SIG-M5 (cell line): ENCODE results near the gene GLRA2.

Source experiments
- DNase-seq: peaks from one replicate; lab custom pipeline; 2025; lab: John Stamatoyannopoulos, UW

GLRA2 gene

DNA sequence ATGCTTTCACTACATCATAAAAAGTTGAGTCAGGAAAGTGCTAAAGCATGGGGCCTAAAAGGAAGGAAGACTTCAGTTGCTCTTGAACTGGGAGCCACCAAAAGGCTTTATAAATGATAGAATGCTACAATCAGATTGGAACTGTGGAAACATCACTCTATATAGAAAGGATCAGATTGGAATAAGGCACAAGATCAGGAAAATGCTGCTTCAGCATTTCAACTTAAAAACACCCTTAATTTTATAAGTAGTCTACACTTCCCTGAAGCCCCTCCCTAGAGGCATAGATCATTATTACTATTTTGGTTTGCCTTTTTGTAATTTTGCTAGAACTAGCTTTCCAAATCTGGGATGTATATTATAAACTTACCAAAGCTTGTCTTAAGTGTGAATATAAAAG is 172.8 kb downstream of the GLRA2 start:
- no peak for DNase-seq

DNA sequence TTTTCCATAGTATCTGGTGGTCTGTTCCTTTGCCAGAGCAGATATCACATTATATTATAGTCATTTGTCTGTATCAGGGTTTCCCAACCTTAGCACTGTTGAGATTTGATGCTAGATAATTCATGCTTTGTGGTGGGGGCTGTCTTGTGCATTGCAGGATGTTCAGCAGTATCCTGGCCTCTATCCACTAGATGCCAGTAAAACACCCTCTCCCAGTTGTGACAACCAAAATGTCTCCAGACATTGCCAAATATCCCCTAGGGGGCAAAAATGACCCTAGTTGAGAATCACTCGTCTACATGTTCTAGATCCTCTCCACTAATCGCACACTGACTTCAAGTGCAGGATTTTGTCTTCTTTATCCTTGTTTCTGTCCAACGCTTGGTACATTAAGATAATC is 182.8 kb downstream of the GLRA2 start:
- no peak for DNase-seq

DNA sequence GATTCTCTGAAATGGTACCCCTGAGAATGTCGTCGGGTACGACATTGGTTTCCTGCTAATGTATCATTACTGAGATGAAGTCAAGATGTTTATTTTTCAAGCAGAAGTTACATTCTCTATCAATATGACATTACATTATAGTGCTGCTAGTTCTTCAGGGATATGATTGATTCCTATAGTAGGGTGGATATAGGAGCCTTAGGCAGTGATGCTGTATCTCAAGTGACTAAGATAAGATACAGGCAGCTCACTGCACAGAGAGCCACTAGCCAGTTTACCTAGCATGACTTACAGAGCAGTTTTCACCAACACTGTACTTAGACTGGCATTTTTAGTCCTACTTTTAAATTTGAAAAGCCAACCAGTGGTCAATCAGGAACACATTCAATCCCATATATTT is 188.6 kb downstream of the GLRA2 start:
- no peak for DNase-seq

DNA sequence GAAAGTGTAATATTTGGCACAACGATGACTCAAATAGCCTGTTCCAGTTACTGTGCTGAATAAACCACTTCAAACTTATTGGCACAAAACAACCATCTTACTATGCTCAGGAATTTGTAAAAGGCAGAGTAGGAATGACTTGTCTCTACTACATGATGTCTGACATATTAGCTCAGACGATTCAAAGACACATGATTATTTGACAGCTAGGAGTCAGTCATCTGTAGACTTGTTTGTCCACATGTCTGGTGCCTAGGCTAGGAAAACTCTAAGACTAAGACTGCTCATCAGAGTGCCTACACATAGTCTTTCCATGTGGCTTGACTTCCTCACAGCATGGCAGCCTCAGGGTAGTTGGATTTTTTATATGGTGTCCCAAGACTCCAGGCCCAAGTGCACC is 189.1 kb downstream of the GLRA2 start:
- no peak for DNase-seq

DNA sequence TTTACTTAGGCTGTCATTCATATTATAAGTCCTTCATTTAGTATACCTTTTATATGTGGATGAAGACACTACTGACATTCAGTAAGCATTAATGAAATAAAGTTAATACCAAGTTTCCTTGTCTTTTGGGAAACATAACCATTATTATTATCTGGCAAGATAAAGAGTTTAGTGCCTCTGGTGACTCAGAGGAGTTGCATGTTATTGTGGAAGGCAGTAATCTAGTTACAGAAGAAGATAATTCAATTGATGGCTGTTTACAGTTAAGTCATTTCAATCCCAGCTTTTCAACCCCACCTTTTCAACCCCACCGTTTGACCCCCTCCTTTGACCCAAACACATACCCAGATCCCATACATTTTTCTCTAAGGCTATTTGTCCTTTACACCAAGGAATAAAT is 199.7 kb downstream of the GLRA2 start:
- no peak for DNase-seq

DNA sequence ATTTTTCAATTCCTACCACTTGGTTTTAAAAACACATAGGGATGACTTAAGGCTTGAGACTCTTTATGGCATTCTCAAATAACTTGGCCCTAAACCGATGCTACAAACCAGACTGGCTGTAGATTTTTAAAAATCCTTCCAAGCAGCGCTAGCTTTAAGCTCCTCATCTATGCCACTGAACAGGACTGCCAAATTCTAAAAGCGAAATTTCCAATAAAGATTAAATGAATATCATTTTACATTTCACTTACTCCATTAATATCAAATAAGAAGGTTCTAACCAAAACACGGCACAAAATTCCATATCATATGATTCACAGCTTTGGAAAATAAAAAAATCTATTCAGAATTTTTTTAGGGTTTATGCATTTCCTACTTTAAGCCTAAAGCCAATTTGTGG is 209.3 kb downstream of the GLRA2 start:
- DNase-seq, result no peak

DNA sequence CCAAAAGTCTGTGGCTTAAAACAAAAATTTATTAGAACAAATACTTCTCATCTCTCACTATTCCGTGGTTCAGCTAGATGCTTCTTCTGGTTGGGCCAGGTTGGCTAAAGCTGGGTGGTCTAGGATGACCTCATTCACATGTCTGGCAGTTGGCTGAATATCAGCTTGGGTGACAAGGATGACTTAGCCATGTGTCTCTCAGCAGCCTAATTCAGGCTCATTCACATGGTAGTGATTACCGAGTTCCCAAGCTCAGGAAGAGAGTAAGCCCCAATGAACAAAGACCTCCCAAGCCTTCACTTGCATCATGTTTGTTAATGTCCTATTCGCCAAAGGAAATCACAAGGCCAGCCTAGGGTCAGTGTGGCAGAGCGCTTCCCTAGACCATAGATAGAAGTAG is 224.1 kb downstream of the GLRA2 start:
- no peak for DNase-seq

DNA sequence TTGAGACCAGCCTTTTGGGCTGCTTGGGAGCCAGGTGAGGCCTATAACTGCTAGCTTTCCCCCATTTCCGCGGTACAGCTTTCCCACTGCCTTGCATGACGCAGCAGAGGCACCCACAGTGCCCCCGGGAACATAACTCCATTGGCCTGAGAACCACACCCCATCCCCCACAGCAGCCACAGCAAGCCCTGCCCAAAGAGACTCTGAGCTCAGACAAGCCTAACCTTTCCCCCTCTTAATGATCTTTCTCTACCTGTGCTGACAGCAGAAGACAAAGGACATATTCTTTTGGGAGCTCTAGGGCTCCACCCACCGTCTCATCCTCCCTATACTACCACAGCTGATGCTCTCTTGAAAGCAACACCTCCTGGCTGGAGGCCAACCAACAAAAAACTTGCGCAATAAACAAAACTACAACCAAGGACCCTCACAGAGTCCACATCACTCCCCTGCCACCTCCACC is 228.7 kb downstream of the GLRA2 start:
- no peak for DNase-seq

DNA sequence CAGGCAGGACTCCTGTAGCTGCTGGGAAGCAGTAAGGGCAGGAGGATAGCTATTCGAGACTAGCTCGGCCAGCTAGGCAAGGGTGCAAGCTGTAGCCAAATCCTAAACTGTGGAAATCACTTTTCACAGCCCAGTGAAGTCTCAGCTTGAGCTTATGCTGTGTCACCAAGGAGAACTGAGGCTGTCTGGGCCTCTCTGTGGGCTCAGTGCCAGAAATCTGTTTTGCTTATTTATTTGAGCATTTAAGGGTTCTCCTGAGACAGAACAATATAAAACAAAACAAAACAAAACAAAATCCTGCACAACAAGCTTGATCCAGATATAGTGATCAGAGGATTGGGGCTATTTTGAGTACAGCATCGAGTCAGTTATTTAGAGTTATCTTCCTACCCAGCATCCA is 246.1 kb downstream of the GLRA2 start:
- DNase-seq, result no peak

DNA sequence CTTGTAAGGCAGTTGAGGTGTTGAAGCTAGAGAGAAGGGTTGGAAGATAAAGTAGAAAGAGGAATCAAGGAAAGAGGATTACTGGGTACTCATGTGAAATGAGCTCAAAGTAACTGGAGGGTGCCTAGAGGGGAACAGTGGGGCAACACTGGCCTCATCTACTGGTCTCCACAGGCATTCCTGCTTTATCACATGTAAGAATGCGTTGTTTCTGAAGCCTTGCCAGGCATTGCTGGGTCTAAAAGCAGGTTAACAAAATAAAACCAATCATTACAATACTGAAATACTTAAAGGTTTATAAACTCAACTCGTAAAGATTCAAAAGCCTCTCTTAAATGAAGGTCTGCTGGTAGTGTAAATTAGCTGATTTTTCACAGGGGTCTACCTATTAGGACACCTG is 247.6 kb downstream of the GLRA2 start:
- no peak for DNase-seq

DNA sequence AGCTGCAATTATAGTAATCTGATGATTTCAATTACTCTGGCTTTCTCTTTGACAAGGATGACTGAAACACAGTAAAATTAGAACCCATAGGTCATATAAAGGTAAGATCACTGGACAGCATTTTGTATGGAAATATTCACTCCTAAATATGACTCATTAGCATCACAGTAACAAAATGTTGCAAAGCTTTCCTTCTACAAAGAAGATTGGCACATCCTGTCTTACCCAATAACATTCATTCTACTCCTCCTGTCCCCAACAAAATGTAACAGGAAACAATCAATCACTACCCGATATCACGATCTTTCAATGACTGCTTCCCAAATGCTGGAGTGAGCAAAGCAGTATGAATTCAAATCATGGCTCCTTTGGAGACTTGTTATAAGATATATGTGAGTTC is 248.2 kb downstream of the GLRA2 start:
- no peak for DNase-seq

DNA sequence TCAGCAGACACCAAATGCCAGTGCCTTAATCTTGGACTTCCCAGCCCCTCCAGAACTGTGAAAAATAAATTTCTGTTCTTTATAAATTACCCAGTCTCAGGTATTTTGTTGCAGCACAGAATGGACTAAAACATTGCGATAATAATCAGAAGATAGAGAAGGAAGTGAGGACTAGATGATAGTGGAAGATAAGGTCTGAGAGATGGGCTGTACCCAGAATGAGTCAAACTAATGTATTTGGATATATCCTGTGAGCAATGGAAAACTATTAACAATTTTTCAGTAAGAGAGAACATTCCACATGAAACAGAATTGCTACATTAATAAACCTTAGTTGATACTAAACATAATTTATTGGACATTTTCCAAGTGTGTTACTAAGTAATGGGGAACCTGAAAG is 250.2 kb downstream of the GLRA2 start:
- DNase-seq, result no peak
